ENCODE results near the gene NAV3. TPM values are rescaled to one million over a fixed set of nuclear protein-coding genes. Genes with fewer than 3 reads are reported as not detected.

The NAV3 gene, protein sequence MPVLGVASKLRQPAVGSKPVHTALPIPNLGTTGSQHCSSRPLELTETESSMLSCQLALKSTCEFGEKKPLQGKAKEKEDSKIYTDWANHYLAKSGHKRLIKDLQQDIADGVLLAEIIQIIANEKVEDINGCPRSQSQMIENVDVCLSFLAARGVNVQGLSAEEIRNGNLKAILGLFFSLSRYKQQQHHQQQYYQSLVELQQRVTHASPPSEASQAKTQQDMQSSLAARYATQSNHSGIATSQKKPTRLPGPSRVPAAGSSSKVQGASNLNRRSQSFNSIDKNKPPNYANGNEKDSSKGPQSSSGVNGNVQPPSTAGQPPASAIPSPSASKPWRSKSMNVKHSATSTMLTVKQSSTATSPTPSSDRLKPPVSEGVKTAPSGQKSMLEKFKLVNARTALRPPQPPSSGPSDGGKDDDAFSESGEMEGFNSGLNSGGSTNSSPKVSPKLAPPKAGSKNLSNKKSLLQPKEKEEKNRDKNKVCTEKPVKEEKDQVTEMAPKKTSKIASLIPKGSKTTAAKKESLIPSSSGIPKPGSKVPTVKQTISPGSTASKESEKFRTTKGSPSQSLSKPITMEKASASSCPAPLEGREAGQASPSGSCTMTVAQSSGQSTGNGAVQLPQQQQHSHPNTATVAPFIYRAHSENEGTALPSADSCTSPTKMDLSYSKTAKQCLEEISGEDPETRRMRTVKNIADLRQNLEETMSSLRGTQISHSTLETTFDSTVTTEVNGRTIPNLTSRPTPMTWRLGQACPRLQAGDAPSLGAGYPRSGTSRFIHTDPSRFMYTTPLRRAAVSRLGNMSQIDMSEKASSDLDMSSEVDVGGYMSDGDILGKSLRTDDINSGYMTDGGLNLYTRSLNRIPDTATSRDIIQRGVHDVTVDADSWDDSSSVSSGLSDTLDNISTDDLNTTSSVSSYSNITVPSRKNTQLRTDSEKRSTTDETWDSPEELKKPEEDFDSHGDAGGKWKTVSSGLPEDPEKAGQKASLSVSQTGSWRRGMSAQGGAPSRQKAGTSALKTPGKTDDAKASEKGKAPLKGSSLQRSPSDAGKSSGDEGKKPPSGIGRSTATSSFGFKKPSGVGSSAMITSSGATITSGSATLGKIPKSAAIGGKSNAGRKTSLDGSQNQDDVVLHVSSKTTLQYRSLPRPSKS (N-terminal part only)
- total RNA-seq: not detected

DNA sequence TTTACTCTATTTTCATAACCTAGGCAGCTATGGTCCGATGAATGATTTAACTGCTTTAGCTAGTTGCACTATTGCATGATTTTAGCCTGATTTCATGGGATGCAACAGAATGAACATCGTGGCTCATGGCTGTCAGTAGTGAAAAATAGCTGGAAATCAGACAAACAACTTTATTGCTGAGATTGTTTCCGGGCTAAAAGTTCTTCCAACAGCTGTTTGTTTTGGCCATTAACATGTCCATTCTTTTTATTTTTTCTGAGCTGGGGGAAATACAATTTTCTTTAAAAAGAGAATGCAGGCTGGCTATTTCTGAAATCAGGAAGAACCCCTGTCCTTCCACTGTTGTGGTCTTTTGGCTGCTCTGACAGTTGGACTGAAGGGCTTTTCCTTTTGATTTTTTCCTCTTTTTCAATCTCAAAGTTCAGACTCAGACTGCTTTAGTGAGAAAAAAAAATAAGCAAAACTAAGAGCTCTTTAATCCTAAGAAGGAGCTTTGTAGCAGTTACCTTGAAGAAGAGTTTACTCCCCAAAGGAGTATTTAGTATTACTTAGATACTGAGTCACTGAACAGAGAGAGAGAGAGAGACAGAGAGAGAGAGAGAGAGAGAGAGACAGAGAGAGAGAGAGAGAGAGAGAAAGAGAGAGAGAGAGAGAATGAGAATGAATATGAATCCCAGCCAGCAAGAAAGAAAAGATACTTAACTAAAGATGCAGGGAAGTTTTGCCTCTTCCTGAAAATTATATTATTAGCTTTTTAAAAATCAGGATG, at the start of gene NAV3:
Gene NAV3 (plus strand): TSS at position 312 of the 769 bp plus-strand sequence. CDS start 568 bp downstream, outside the sequence.
- H3K4me3 Mint-ChIP-seq: no peak within 1 kb of the TSS
- no peaks in the 10 kb centered on the region for H3K27me3 Mint-ChIP-seq
- H3K27ac Mint-ChIP-seq: no peak within 1 kb of the TSS
- peaks cover 3% of the 10 kb centered on the region for H3K9me3 Mint-ChIP-seq
- H3K36me3 Mint-ChIP-seq (ENCODE audit: low read depth): no peaks in the 10 kb centered on the region
- no peaks in the 10 kb centered on the region for H3K4me1 Mint-ChIP-seq
- no peak for ATAC-seq (replicated peaks)

DNA sequence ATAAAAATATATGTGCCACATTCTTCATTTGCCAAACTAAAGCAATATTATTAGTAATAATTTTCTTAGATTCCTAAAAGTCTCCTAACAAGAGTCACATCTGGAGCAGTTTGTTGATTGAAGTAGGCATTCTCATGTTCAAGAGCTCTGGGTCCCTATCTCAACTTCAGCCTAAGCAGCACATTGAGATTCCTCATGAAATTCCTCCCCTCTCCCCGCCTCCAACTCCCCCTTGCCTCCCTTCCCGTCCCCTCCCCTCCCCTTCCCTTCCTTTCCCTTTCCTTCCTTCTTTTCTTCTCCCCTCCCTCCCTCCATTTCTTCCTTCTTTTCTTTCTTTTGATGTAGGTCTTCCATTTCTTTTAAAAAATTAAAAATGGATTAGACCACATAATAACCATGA, 48.7 kb upstream of the NAV3 start:
- ATAC-seq (replicated peaks): no peak

DNA sequence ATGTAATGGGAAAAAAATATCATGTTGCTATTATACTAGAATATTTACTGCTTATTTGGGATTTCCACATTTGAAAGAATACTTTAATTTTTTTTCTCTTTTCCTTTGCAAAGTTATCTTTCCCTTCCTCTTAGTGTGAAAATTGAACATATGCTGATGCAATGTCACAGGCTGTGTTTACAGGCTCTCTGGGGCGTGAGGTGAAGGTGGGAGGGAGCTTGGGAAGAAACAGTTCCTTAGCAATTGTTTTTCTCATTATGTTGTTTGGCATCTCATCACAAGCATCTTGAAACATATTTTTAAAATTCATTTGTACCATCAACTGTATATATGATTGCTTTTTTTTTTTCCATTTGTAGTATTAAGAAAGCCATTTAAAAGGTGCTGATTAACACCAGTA, 47.9 kb upstream of the NAV3 start:
- no peaks in the 10 kb centered on the region for H3K4me1 Mint-ChIP-seq
- no peak overlapping the region for H3K4me3 Mint-ChIP-seq
- H3K36me3 Mint-ChIP-seq (ENCODE audit: low read depth): no peaks in the 10 kb centered on the region
- H3K9me3 Mint-ChIP-seq: peaks cover 15% of the 10 kb centered on the region
- H3K27ac Mint-ChIP-seq: no peak overlapping the region
- H3K27me3 Mint-ChIP-seq: no peaks in the 10 kb centered on the region
- ATAC-seq (replicated peaks): no peak

More for the DNA sequence above, 48.7 kb upstream of the NAV3 start:
- no peaks in the 10 kb centered on the region for H3K36me3 Mint-ChIP-seq (ENCODE audit: low read depth)
- no peak overlapping the region for H3K4me3 Mint-ChIP-seq
- no peaks in the 10 kb centered on the region for H3K4me1 Mint-ChIP-seq
- H3K27ac Mint-ChIP-seq: no peak overlapping the region
- H3K9me3 Mint-ChIP-seq: peaks cover 15% of the 10 kb centered on the region
- H3K27me3 Mint-ChIP-seq: no peaks in the 10 kb centered on the region

DNA sequence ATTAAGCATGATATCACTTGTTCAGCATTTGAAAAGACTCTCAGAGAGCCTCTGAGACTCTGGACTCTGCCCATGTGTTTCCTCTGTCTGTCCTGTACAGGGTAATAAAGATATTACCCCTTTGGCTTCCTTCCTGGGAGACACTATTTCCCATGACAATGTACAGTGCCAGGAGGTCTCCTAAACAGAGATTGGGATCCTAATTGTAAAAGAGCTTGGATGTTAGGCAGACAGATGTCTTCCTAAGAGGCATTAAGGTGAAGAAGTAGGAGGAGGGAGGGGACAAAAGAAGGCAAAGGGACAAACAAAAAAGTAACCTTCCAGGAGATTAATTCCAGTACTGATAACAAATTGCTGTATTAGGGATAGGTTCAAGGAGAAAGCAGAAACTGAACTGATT, 45.5 kb upstream of the NAV3 start:
- no peak overlapping the region for H3K4me3 Mint-ChIP-seq
- H3K36me3 Mint-ChIP-seq (ENCODE audit: low read depth): no peaks in the 10 kb centered on the region
- no peaks in the 10 kb centered on the region for H3K4me1 Mint-ChIP-seq
- no peak for ATAC-seq (replicated peaks)
- H3K9me3 Mint-ChIP-seq: peaks cover 20% of the 10 kb centered on the region
- H3K27me3 Mint-ChIP-seq: no peaks in the 10 kb centered on the region
- no peak overlapping the region for H3K27ac Mint-ChIP-seq

DNA sequence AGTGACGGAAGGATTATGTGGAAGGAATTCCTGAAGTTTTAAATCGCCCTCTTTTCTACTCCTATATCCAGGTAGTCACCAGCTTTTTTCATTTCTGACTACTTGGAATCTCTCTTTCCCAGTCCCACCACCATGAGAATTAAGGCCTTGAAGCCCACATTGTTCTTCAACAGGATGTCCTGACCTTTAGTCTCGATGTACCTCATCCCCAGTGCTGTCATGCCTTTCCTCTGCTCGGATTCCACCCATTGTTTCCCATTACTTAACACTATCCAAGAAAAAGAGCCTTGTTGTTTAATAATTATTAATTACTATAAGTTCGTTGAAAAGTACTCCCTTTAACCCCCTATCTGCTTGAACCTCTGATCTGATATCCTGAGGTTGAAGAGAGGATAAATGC, 44.0 kb upstream of the NAV3 start:
- Mint-ChIP-seq H3K27me3 (no peaks in the 10 kb centered on the region), H3K27ac (no peak overlapping the region), H3K36me3 (ENCODE audit: low read depth) (no peaks in the 10 kb centered on the region), H3K4me1 (no peaks in the 10 kb centered on the region), H3K9me3 (peaks cover 19% of the 10 kb centered on the region), H3K4me3 (no peak overlapping the region)
- ATAC-seq (replicated peaks): no peak

DNA sequence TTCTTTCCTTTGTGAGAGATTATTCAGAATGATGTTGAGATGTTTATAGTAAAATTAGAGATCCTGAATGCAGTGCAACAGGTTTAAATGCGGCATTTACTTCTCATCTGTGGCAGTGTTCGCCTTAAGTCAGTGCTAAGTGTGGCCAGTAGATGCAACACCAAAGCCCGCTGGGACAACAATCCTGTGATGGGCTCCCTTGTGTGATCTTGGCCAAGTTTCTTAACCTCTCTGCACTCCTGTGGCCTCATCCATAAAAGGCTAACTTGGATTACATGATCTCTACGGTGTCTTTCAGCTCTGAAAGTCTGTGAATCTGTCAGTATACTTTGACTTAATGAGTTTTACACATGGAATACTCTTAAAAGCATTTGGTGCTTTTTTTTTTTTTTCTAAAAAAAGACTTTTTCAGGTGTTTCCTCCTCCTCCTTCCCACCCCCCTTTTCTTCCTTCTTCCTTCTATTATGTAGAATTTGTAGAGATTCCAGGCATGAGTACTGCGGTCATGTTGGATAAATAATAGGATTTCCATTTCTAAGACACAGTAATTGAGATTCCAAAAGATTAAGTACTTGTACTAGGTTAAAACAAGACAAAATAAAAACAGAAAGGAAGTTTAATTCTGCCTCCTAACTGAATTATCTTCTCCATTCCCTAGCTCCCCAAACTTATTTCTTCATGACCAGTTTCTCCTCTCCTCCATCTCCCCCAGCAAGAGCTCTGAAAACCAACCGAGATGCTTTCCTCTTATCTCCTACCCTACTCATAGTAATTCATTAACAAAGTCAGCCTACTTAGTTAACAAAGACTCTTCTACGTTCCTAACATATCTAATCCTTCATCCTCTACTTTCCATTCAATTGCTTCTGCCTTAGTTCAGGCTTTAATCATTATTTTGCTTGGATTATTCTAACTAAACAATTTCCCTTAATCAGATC, 42.2 kb upstream of the NAV3 start:
- Mint-ChIP-seq H3K4me3 (no peak overlapping the region), H3K27me3 (no peaks in the 10 kb centered on the region), H3K27ac (no peak overlapping the region), H3K36me3 (ENCODE audit: low read depth) (no peaks in the 10 kb centered on the region), H3K9me3 (peaks cover 15% of the 10 kb centered on the region), H3K4me1 (no peaks in the 10 kb centered on the region)
- no peak for ATAC-seq (replicated peaks)

DNA sequence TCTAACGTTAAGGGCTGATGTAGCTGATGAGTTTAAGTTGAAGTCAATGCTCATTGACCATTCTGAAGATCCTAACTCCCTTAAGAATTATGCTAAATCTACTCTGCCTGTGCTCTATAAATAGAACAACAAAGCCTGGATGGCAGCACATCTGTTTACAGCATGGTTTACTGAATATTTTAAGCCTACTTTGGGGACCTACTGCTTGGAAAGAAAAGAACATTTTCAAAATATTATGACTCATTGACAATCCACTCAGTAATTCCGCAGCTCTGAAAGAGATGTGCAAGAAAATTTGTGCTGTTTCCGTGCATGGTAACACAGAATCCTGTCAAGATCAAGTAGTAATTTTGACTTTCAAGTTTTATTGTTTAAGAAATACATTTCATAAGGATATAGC, 35.0 kb upstream of the NAV3 start:
- Mint-ChIP-seq H3K27me3 (no peaks in the 10 kb centered on the region), H3K36me3 (ENCODE audit: low read depth) (no peaks in the 10 kb centered on the region), H3K4me1 (no peaks in the 10 kb centered on the region), H3K9me3 (peaks cover 2% of the 10 kb centered on the region), H3K27ac (no peak overlapping the region), H3K4me3 (no peak overlapping the region)
- no peak for ATAC-seq (replicated peaks)

DNA sequence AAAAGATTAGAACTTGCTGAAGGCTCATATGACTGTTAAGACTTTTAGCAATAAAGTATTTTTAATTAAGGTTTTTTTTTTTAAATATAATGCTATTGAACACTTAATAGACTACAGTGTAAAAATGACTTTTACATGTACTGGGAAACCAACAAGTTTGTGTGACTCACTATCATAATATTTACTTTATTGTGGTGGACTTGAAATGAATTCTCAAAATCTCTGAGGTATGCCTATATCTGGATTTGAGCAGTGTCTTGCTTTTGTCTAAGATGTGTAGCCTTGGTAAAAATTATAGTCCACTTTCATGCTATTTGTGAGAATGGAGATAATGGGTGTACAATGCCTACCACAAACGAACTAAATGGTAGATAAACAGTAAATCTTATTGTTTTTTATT, 33.9 kb upstream of the NAV3 start:
- Mint-ChIP-seq H3K4me1 (no peaks in the 10 kb centered on the region), H3K9me3 (no peaks in the 10 kb centered on the region), H3K27me3 (no peaks in the 10 kb centered on the region), H3K36me3 (ENCODE audit: low read depth) (no peaks in the 10 kb centered on the region), H3K27ac (no peak overlapping the region), H3K4me3 (no peak overlapping the region)
- ATAC-seq (replicated peaks): no peak

DNA sequence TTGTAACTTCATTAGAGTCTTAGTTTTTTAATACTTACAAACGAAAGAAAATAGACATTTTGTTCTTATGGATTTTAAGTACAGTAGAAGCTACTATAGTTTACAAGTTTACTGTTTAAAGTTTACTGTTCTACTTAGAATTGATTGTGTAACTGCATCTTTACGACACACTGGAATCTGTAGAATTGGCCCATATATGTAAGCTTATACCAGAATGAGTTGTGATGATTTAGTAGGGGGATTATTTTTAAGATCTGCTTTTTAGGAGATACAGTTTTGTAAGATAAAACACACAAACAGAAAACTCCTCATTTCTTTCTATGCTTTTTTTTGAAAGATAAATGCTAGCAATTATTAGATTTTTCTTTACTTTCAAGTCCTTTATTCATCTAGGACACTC, 30.2 kb upstream of the NAV3 start:
- ATAC-seq (replicated peaks): no peak
- no peaks in the 10 kb centered on the region for H3K4me1 Mint-ChIP-seq
- H3K27me3 Mint-ChIP-seq: no peaks in the 10 kb centered on the region
- H3K27ac Mint-ChIP-seq: no peak overlapping the region
- H3K36me3 Mint-ChIP-seq (ENCODE audit: low read depth): no peaks in the 10 kb centered on the region
- H3K4me3 Mint-ChIP-seq: no peak overlapping the region
- H3K9me3 Mint-ChIP-seq: peaks cover 5% of the 10 kb centered on the region

DNA sequence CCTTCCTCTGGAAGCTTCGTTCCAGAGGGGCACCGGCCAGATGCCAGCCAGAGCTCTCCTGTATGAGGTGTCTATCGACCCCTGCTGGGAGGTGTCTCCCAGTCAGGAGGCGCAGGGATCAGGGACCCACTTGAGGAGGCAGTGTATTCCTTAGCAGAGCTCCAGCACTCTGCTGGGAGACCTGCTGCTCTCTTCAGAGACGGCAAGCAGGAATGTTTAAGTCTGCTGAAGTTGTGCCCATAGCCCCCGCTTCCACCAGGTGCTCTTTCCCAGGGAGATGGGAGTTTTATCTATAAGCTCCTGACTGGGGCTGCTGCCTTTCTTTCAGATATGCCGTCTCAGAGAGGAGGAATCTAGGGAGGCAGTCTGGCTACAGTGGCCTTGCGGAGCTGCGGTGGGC, 22.2 kb upstream of the NAV3 start:
- Mint-ChIP-seq H3K9me3 (peaks cover 20% of the 10 kb centered on the region), H3K27me3 (no peaks in the 10 kb centered on the region), H3K4me3 (no peak overlapping the region), H3K4me1 (no peaks in the 10 kb centered on the region), H3K36me3 (ENCODE audit: low read depth) (no peaks in the 10 kb centered on the region), H3K27ac (no peak overlapping the region)
- ATAC-seq (replicated peaks): no peak

DNA sequence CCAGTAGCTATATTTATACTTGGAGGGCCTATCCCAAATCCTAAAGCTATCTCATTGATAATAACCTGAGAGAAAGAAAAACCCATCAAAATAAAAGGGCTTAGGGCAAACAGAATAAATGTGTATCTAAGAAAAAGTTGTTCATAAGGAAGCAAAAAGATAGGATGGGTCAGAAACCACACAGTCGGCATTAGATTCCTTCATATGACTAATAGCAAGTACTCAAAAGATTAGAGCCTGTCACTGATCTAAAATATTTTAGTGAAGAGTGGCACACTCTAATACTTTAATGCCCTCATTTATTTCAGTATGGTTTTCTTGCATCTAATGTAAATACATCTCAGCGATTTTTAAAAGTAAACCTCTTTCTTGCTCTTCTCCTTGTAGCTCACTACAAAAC, 17.1 kb upstream of the NAV3 start:
- no peaks in the 10 kb centered on the region for H3K4me1 Mint-ChIP-seq

DNA sequence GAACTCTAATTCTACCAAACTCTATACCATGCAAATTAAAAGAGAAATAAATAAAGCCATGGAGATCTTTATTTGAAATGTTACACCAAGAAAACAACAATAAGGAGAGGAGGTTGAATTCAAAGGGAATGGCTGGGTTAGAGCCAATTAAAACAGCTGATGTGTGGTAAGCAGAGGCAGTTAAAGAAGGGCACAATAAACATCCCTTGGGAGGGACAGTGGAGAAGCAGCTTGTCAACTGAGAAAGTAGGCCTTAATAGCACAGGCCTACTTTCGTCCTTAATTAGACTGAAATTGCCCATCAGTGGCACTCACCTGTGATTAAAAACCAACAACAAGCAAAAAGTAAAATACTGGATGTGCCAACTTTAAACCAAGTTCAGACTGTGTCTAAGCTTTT, 16.3 kb upstream of the NAV3 start:
- no peak overlapping the region for H3K27ac Mint-ChIP-seq
- H3K36me3 Mint-ChIP-seq (ENCODE audit: low read depth): no peaks in the 10 kb centered on the region
- H3K27me3 Mint-ChIP-seq: no peaks in the 10 kb centered on the region
- H3K9me3 Mint-ChIP-seq: peaks cover 3% of the 10 kb centered on the region
- H3K4me3 Mint-ChIP-seq: no peak overlapping the region
- no peaks in the 10 kb centered on the region for H3K4me1 Mint-ChIP-seq
- ATAC-seq (replicated peaks): no peak

More for the DNA sequence above, 17.1 kb upstream of the NAV3 start:
- Mint-ChIP-seq H3K4me3 (no peak overlapping the region), H3K36me3 (ENCODE audit: low read depth) (no peaks in the 10 kb centered on the region), H3K27me3 (no peaks in the 10 kb centered on the region), H3K9me3 (peaks cover 3% of the 10 kb centered on the region), H3K27ac (no peak overlapping the region)
- no peak for ATAC-seq (replicated peaks)

DNA sequence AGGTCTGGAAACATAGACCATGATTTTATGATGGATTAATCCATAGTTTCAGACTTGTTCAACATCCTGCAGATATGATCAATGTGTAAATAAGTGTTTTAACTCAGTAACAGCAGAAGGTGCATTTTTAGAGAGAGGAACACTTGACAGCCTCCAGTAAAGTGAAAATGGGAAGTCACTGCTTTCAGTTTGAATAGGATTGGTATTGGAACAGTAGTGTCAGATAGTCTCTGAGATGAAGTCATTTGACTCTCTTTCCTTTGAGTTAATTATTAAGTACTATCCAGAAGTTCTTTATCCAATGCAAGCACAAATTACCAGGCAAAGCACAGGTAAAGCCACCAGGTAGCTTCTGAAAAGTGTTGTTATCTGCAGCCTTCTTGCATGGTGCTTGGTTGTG, 14.5 kb upstream of the NAV3 start:
- H3K27me3 Mint-ChIP-seq: no peaks in the 10 kb centered on the region
- H3K4me3 Mint-ChIP-seq: no peak overlapping the region
- no peak overlapping the region for H3K27ac Mint-ChIP-seq
- ATAC-seq (replicated peaks): no peak
- peaks cover 3% of the 10 kb centered on the region for H3K9me3 Mint-ChIP-seq
- H3K36me3 Mint-ChIP-seq (ENCODE audit: low read depth): no peaks in the 10 kb centered on the region
- H3K4me1 Mint-ChIP-seq: no peaks in the 10 kb centered on the region

All from activated T-helper 17 cell treated with anti-CD3 and anti-CD28 coated beads, Interleukin-2, amount 50 U/mL, for 72 hours (primary cell).